A549 (cell line): ENCODE data around the gene DDX25. TPM values are rescaled to one million over a fixed set of nuclear protein-coding genes. Genes with fewer than 3 reads are reported as not detected.

Source experiments
- ATAC-seq, 2 experiments: fragments of 200-7000 bp in 1 of 2; fragments of >200 bp in 1 of 2; cut with Nextera tagmentation in 1 of 2; cut with Tn5 transposase in 1 of 2; 3 replicates each; pipeline versions ENCODE4 v1.8.0 to v1.9.1; 2018 to 2020; ENCODE audit warnings: mild to moderate bottlenecking in 1 of 2, moderate library complexity in 1 of 2
- CTCF ChIA-PET: fragments of 300-600 bp; sonication (Branson Sonifier 250); formaldehyde crosslinking; extraction: SDS; loops from one replicate; lab custom pipeline; 2021; ENCODE audit warnings: antibody characterized with exemption, inconsistent platforms; lab: Yijun Ruan, JAX
- POLR2A ChIA-PET: fragments of 350-600 bp; formaldehyde crosslinking; extraction: SDS; loops from one replicate; lab custom pipeline; 2021; ENCODE audit warnings: antibody characterized with exemption, inconsistent platforms; lab: Yijun Ruan, JAX
- DNase-seq, 2 experiments: peaks; one replicate each; pipeline versions ENCODE4 v3.0.0 to v3.0.0-alpha.2; 2011 to 2016; ENCODE audit warnings: low read depth in 1 of 2, low spot score in 1 of 2
- FAIRE-seq: peaks from 2 replicates; lab custom pipeline; 2011; peaks lifted over from hg19 to GRCh38; lab: Jason Lieb, UNC
- H3K27ac ChIP-seq, 2 experiments: fragments of >200 bp; sonication (Bioruptor Twin); formaldehyde crosslinking; 3 replicates each; pipeline ENCODE4 v1.5.1; 2016 to 2017
- H3K4me1 ChIP-seq: fragments of >200 bp; sonication (Bioruptor Twin); formaldehyde crosslinking; 3 replicates; pipeline ENCODE4 v1.6.1; 2016
- H3K4me2 ChIP-seq: fragments of >200 bp; sonication (Bioruptor Twin); formaldehyde crosslinking; 3 replicates; pipeline ENCODE4 v1.6.1; 2016
- H3K4me3 ChIP-seq: fragments of >200 bp; sonication (Bioruptor Twin); formaldehyde crosslinking; 3 replicates; pipeline ENCODE4 v1.5.1; 2016
- H3K9me3 ChIP-seq: fragments of >200 bp; sonication (Bioruptor Twin); formaldehyde crosslinking; 3 replicates; pipeline ENCODE4 v1.6.1; 2016
- BCL3 ChIP-seq: fragments of >200 bp; sonication (Bioruptor Twin); formaldehyde crosslinking; IDR thresholded peaks from 3 replicates; pipeline ENCODE4 v1.6.1; 2016
- ELK1 ChIP-seq: fragments of 150-350 bp; IDR thresholded peaks from 2 replicates; pipeline ENCODE4 v1.6.1; 2014; ENCODE audit warnings: low read depth, mild to moderate bottlenecking, low read length
- GATA3 ChIP-seq: IDR thresholded peaks from 2 replicates; pipeline ENCODE4 v1.6.1; 2012; ENCODE audit warnings: borderline replicate concordance
- HEYL ChIP-seq: fragments of 250-450 bp; sonication (Bioruptor Pico); IDR thresholded peaks from 2 replicates; pipeline ENCODE4 v1.8.0; 2021; ENCODE audit warnings: mild to moderate bottlenecking, moderate library complexity
- KDM1A ChIP-seq: fragments of 200-600 bp; sonication (generic); IDR thresholded peaks from 2 replicates; pipeline ENCODE4 v1.6.1; 2016; ENCODE audit warnings: low read depth, mild to moderate bottlenecking
- KDM5A ChIP-seq: fragments of 200-600 bp; sonication (generic); IDR thresholded peaks from 2 replicates; pipeline ENCODE4 v1.6.1; 2016; ENCODE audit warnings: antibody characterized with exemption, mild to moderate bottlenecking
- MAX ChIP-seq: IDR thresholded peaks from 2 replicates; pipeline ENCODE4 v1.6.1; 2012
- NPAS2 ChIP-seq: fragments of 250-450 bp; sonication (Bioruptor Pico); IDR thresholded peaks from 2 replicates; pipeline ENCODE4 v1.8.0; 2022; ENCODE audit warnings: mild to moderate bottlenecking, moderate library complexity, borderline replicate concordance
- REST ChIP-seq: fragments of 200-600 bp; sonication (generic); IDR thresholded peaks from 2 replicates; pipeline ENCODE4 v1.6.1; 2016; ENCODE audit warnings: antibody characterized with exemption, mild to moderate bottlenecking, moderate library complexity
- RFX5 ChIP-seq: fragments of 450-650 bp; IDR thresholded peaks from 2 replicates; pipeline ENCODE4 v1.7.1; 2014; ENCODE audit warnings: antibody characterized with exemption, mild to moderate bottlenecking, moderate library complexity
- SREBF2 ChIP-seq: fragments of 450-650 bp; IDR thresholded peaks from 2 replicates; pipeline ENCODE4 v1.6.1; 2014; ENCODE audit warnings: mild to moderate bottlenecking, moderate library complexity
- USF2 ChIP-seq: fragments of 450-650 bp; IDR thresholded peaks from 2 replicates; pipeline ENCODE4 v1.6.1; 2014; ENCODE audit warnings: antibody characterized with exemption
- ZC3H11A ChIP-seq: fragments of 450-650 bp; IDR thresholded peaks from 2 replicates; pipeline ENCODE4 v1.6.1; 2014; ENCODE audit warnings: antibody characterized with exemption, mild to moderate bottlenecking
- ZFP36 ChIP-seq: fragments of 450-650 bp; IDR thresholded peaks from 2 replicates; pipeline ENCODE4 v1.6.1; 2014; ENCODE audit warnings: borderline replicate concordance; ENCODE audit not compliant: partially characterized antibody
- ZNF302 ChIP-seq: fragments of 250-450 bp; sonication (Bioruptor Pico); IDR thresholded peaks from 2 replicates; pipeline ENCODE4 v1.9.0; 2021; ENCODE audit warnings: inconsistent platforms, mild to moderate bottlenecking, moderate library complexity
- ZSCAN20 ChIP-seq: fragments of 250-450 bp; sonication (Bioruptor Pico); IDR thresholded peaks from 2 replicates; pipeline ENCODE4 v1.8.0; 2022; ENCODE audit warnings: mild to moderate bottlenecking, moderate library complexity
- WGBS: methylation state at CpG from one replicate; pipeline ENCODE4 v1.1.6; 2017; ENCODE audit errors: missing lambda C conversion rate; 5-methylcytosine and 5-hydroxymethylcytosine counted together
- polyA plus RNA-seq, 4 experiments: library from polyadenylated mRNA; depleted of rRNA in 3 of 4; stranded (reverse); fragments of >200 nt; fragmentation: RNase III in 1 of 4; extraction: RNeasy Plus Mini Kit Qiagen cat#74134 plus additional on column Dnase treatment in 1 of 4; gene quantifications; 2 replicates in 3 of 4; 3 replicates in 1 of 4; pipeline ENCODE4 v1.2.3, GENCODE V29; 2011 to 2017

The DDX25 gene
- polyA plus RNA-seq, 2 of the 4 experiments (the other 2 are of a cell fraction), result 0.01 TPM; not detected in 1

GRCh38 chr11:125946712-125947418 is 42.6 kb downstream of the DDX25 start:
- TF ChIP-seq ZC3H11A, result no peak
- TF ChIP-seq, all 56 proteins: peak for 0
- 74% methylated on average over 11 of the region's 14 CpGs for WGBS
- no peaks in the 10 kb centered on the region for H3K9me3 ChIP-seq
- no peak overlapping the region for H3K27ac ChIP-seq
- H3K4me1 ChIP-seq, result no peaks in the 10 kb centered on the region
- FAIRE-seq, result no peak
- ChIA-PET CTCF (interaction anchor here (1.1 kb wide), 1 partner anchor 24 kb away, joined by 4 read pairs; no protein-coding TSS in a partner anchor), POLR2A (no interaction called here)
- no peak for DNase-seq
- no peak overlapping the region for H3K4me3 ChIP-seq
- no peak overlapping the region for H3K4me2 ChIP-seq
- no peak for ATAC-seq

- H3K4me2 ChIP-seq, result no peak overlapping the region
- CTCF ChIA-PET, result no interaction called here
- H3K9me3 ChIP-seq, result no peaks in the 10 kb centered on the region
- no peaks in the 10 kb centered on the region for H3K4me1 ChIP-seq
- DNase-seq (no peak), ATAC-seq (no peak), FAIRE-seq (no peak)
- no peak overlapping the region for H3K4me3 ChIP-seq
- POLR2A ChIA-PET, result no interaction called here
- H3K27ac ChIP-seq, result no peak overlapping the region
- WGBS, result 72% methylated on average over 11 of the region's 24 CpGs
- no peak for TF ChIP-seq ELK1
- no peak for TF ChIP-seq REST
- TF ChIP-seq KDM5A, result no peak
- no peak for TF ChIP-seq HEYL (CRISPR knock-in tag)
- TF ChIP-seq NPAS2, result no peak
- no peak for TF ChIP-seq KDM1A
- TF ChIP-seq ZFP36, result no peak
- TF ChIP-seq ZC3H11A, result no peak
These were observed 43.3 kb downstream of the DDX25 start for GRCh38 chr11:125947419-125948277.

- Histone ChIP-seq H3K27ac (no peak overlapping the region), H3K9me3 (no peaks in the 10 kb centered on the region), H3K4me1 (no peaks in the 10 kb centered on the region)
- no peak for DNase-seq
- CTCF ChIA-PET, result no interaction called here
- POLR2A ChIA-PET, result no interaction called here
- TF ChIP-seq SREBF2 (no peak), ZSCAN20 (CRISPR knock-in tag) (no peak), ZNF302 (CRISPR knock-in tag) (no peak), GATA3 (no peak), BCL3 (no peak), ZC3H11A (no peak), USF2 (no peak), MAX (no peak), RFX5 (no peak)
- TF ChIP-seq, all 56 proteins: peak for 0
- ATAC-seq (no peak), FAIRE-seq (no peak)
- 68% methylated on average over 12 of the region's 23 CpGs for WGBS
- H3K4me3 ChIP-seq, result no peak overlapping the region
- H3K4me2 ChIP-seq, result no peak overlapping the region
These were observed 44.2 kb downstream of the DDX25 start for GRCh38 chr11:125948278-125949051.
